NT2/D1 (cell line): Measurements from ENCODE around the gene STAG3.
"Not testable (repeated sequence)": the region's sequence is repeated elsewhere in the genome, so short reads cannot be mapped to it uniquely, and the experiment has no call there.

Experiments
- DNase-seq: peaks from one replicate; pipeline ENCODE4 v3.0.0-alpha.2; 2011; ENCODE audit warnings: low read depth, low spot score
- H3K27me3 ChIP-seq: 2 replicates; pipeline ENCODE4 v1.6.0; 2011; ENCODE audit warnings: mild to moderate bottlenecking; ENCODE audit not compliant: insufficient read length, insufficient read depth
- H3K36me3 ChIP-seq: 2 replicates; pipeline ENCODE4 v1.6.1; 2011; ENCODE audit warnings: mild to moderate bottlenecking, low read length, mixed read lengths; ENCODE audit not compliant: insufficient read depth, insufficient read length
- H3K4me1 ChIP-seq: 2 replicates; pipeline ENCODE4 v1.5.1; 2011; ENCODE audit not compliant: insufficient read depth, insufficient read length
- H3K4me3 ChIP-seq: 2 replicates; pipeline ENCODE4 v1.5.1; 2011; ENCODE audit warnings: low read depth; ENCODE audit not compliant: insufficient read length
- H3K9ac ChIP-seq: 2 replicates; pipeline ENCODE4 v1.6.0; 2011; ENCODE audit warnings: low read depth; ENCODE audit not compliant: insufficient read length
- H3K9me3 ChIP-seq: 2 replicates; pipeline ENCODE4 v1.5.1; 2011; ENCODE audit warnings: mild to moderate bottlenecking, low read length; ENCODE audit not compliant: insufficient read depth
- SUZ12 ChIP-seq: IDR thresholded peaks from 2 replicates; pipeline ENCODE4 v1.6.1; 2011; ENCODE audit not compliant: insufficient read length, insufficient read depth; ENCODE audit errors: extremely low read depth
- YY1 ChIP-seq: IDR thresholded peaks from 2 replicates; pipeline ENCODE4 v1.6.1; 2011; ENCODE audit not compliant: insufficient read length, insufficient read depth
- ZNF274 ChIP-seq: IDR thresholded peaks from 2 replicates; pipeline ENCODE4 v1.6.1; 2011; ENCODE audit warnings: mild to moderate bottlenecking, low read depth, low read length

The STAG3 gene

GRCh38 chr7:100212631-100213286, 35.0 kb downstream of the STAG3 start:
- Histone ChIP-seq H3K9me3 (no peaks in the 10 kb centered on the region), H3K36me3 (no peaks in the 10 kb centered on the region), H3K9ac (no peak overlapping the region), H3K4me3 (no peak overlapping the region), H3K4me1 (no peaks in the 10 kb centered on the region), H3K27me3 (no peaks in the 10 kb centered on the region)
- DNase-seq, result no peak
- TF ChIP-seq ZNF274 (no peak), YY1 (no peak), SUZ12 (no peak)

GRCh38 chr7:100213672-100214071, 36.0 kb downstream of the STAG3 start:
- no peaks in the 10 kb centered on the region for H3K9me3 ChIP-seq
- TF ChIP-seq SUZ12, result no peak
- TF ChIP-seq YY1, result no peak
- no peaks in the 10 kb centered on the region for H3K27me3 ChIP-seq
- DNase-seq, result no peak
- H3K4me3 ChIP-seq, result no peak overlapping the region
- H3K4me1 ChIP-seq, result no peaks in the 10 kb centered on the region
- no peaks in the 10 kb centered on the region for H3K36me3 ChIP-seq
- no peak overlapping the region for H3K9ac ChIP-seq

- not testable (repeated sequence) for H3K9ac ChIP-seq, H3K9me3 ChIP-seq, H3K4me1 ChIP-seq, H3K4me3 ChIP-seq, H3K27me3 ChIP-seq, H3K36me3 ChIP-seq, DNase-seq
Measured at GRCh38 chr7:100214356-100214755, 36.6 kb downstream of the STAG3 start.

- no peak for TF ChIP-seq SUZ12
- no peak for TF ChIP-seq YY1
- no peak for TF ChIP-seq ZNF274
- Histone ChIP-seq H3K36me3 (no peaks in the 10 kb centered on the region), H3K9me3 (no peaks in the 10 kb centered on the region), H3K27me3 (no peaks in the 10 kb centered on the region), H3K4me3 (no peak overlapping the region), H3K4me1 (no peaks in the 10 kb centered on the region), H3K9ac (no peak overlapping the region)
- DNase-seq, result no peak
Measured at GRCh38 chr7:100215895-100216294, 38.2 kb downstream of the STAG3 start.

- H3K36me3 ChIP-seq, result peaks cover 16% of the 10 kb centered on the region
- not testable (repeated sequence) for DNase-seq, H3K9me3 ChIP-seq, H3K9ac ChIP-seq, H3K4me1 ChIP-seq, H3K27me3 ChIP-seq, H3K4me3 ChIP-seq
Measured at GRCh38 chr7:100217934-100218333, 40.2 kb downstream of the STAG3 start.

- Histone ChIP-seq H3K4me3 (no peak overlapping the region), H3K9ac (no peak overlapping the region), H3K27me3 (no peaks in the 10 kb centered on the region), H3K4me1 (no peaks in the 10 kb centered on the region), H3K9me3 (no peaks in the 10 kb centered on the region), H3K36me3 (peaks cover 19% of the 10 kb centered on the region)
- no peak for TF ChIP-seq ZNF274
- TF ChIP-seq YY1, result no peak
- no peak for TF ChIP-seq SUZ12
- DNase-seq, result no peak
Measured at GRCh38 chr7:100219271-100219737, 41.6 kb downstream of the STAG3 start.

- H3K9me3 ChIP-seq, DNase-seq, H3K4me3 ChIP-seq, H3K4me1 ChIP-seq, H3K27me3 ChIP-seq, H3K9ac ChIP-seq: not testable (repeated sequence)
- peaks cover 19% of the 10 kb centered on the region for H3K36me3 ChIP-seq
Measured at GRCh38 chr7:100219801-100220585, 42.3 kb downstream of the STAG3 start, which contains the start of gene PVRIG. Gene PVRIG (plus strand): TSS chr7:100219949. CDS start chr7:100219971, 22 bp downstream.
